Natural killer cell (primary cell): ENCODE data around the gene SETD3. TPM values are rescaled to one million over a fixed set of nuclear protein-coding genes. Genes with fewer than 3 reads are reported as not detected.

Experiments used
- ATAC-seq, 3 donors: fragments of 150-1000 bp in 2 of 3; fragments of 200-7000 bp in 1 of 3; cut with Tn5 transposase; 1 replicate in 1 of 3; 2 replicates in 2 of 3; pipeline ENCODE4 v1.10.0; 2021; ENCODE audit warnings: mild to moderate bottlenecking in 2 of 3, moderate library complexity in 2 of 3
- DNase-seq, 2 donors: peaks; one replicate each; pipeline versions ENCODE4 v3.0.0 to v3.0.0-alpha.2; 2013 to 2021; ENCODE audit warnings: mixed read lengths in 1 of 2
- H3K27ac ChIP-seq: one replicate; pipeline ENCODE4 v1.5.1; 2013; ENCODE audit warnings: mild to moderate bottlenecking, low read length
- H3K27me3 ChIP-seq: one replicate; pipeline ENCODE4 v1.6.1; 2013; ENCODE audit warnings: low read length; ENCODE audit not compliant: control insufficient read depth, insufficient read depth
- H3K36me3 ChIP-seq: one replicate; pipeline ENCODE4 v1.6.1; 2013; ENCODE audit warnings: low read length; ENCODE audit not compliant: control insufficient read depth, insufficient read depth
- H3K4me1 ChIP-seq: one replicate; pipeline ENCODE4 v1.6.1; 2013; ENCODE audit warnings: low read length; ENCODE audit not compliant: control insufficient read depth, insufficient read depth
- H3K4me3 ChIP-seq: one replicate; pipeline ENCODE4 v1.5.1; 2013; ENCODE audit warnings: low read length
- H3K9me3 ChIP-seq: one replicate; pipeline ENCODE4 v1.6.1; 2013; ENCODE audit warnings: low read length; ENCODE audit not compliant: control insufficient read depth, insufficient read depth
- H3K27ac Mint-ChIP-seq, 2 donors: one replicate each; pipeline ENCODE4 v1.8.0; 2022; ENCODE audit warnings: mild to moderate bottlenecking in 2 of 2, mixed read lengths in 2 of 2, moderate library complexity in 1 of 2
- H3K27me3 Mint-ChIP-seq, 2 donors: one replicate each; pipeline ENCODE4 v1.8.0; 2022; ENCODE audit warnings: low read depth in 2 of 2, mixed read lengths in 2 of 2
- H3K36me3 Mint-ChIP-seq: one replicate; pipeline ENCODE4 v1.8.0; 2022; ENCODE audit warnings: mixed read lengths
- H3K4me1 Mint-ChIP-seq, 2 donors: one replicate each; pipeline ENCODE4 v1.8.0; 2022; ENCODE audit warnings: mixed read lengths in 2 of 2
- H3K4me3 Mint-ChIP-seq: one replicate; pipeline ENCODE4 v1.8.0; 2022; ENCODE audit warnings: mild to moderate bottlenecking, moderate library complexity, mixed read lengths
- H3K9me3 Mint-ChIP-seq, 2 donors: one replicate each; pipeline ENCODE4 v1.8.0; 2022; ENCODE audit warnings: mixed read lengths in 2 of 2
- whole genome bisulfite sequencing: methylation state at CpG from one replicate; pipeline ENCODE4 v1.1.7; 2013; ENCODE audit warnings: missing lambda C conversion rate; ENCODE audit not compliant: insufficient coverage; 5-methylcytosine and 5-hydroxymethylcytosine counted together
- intact Hi-C: fragments of 100-400 bp; cut with micrococcal nuclease; formaldehyde crosslinking; loops from one replicate; pipeline ENCODE4 v1.14.2; 2022
- total RNA-seq, 4 donors: library from RNA; stranded (reverse); fragments of 120-200 nt in 1 of 4; gene quantifications; one replicate each; pipeline versions ENCODE4 v1.2.3 to v1.2.4, GENCODE V29; 2013 to 2022
- TF ChIP-seq, protein P1 (sequence below): fragments of 200-600 bp; IDR thresholded peaks from one replicate; pipeline ENCODE4 v1.8.0; 2022; ENCODE audit warnings: antibody characterized with exemption

SETD3 gene
- total RNA-seq, 3 donors from 2014 or later (not counting 1 experiment from before 2014, with no cell fraction given), result 111 to 160 (median 137) TPM

DNA sequence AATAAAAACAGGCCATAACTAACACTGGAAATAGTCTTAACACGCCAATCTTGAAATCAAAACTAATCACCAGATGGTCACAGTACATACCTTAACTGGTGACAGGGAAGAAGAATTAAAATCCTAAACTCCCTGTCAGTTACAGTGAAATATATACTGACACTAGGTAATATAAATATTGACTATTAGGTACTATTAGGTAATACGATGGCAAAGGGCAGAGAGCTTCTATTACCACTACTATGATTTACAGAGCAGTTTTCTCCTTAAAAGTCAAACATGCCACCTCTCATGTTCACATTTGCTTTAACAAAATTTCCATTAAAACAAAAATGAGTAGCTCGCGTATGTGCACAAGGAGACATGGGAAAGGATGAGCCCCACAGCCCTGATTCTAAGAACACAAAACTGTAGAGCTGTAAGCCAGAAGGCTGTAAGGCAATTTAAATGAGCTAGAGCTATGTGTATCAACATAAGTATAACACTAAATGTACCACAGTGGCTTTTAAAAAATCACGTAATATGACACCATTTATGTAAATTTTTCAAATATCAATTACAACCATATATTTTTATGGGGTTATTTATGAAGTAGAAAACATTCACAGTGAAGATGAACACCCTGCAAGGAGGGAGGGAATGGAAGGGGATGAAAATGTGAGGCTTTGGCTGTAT, 19.1 kb downstream of the SETD3 start:
- Mint-ChIP-seq H3K9me3 (no peaks in the 10 kb centered on the region), H3K27me3 (no peaks in the 10 kb centered on the region), H3K27ac (peak overlapping the region; percentile 67 to 91), H3K4me3 (peak overlapping the region; percentile 82), H3K36me3 (peaks cover 36% of the 10 kb centered on the region), H3K4me1 (peaks cover 47 to 58% of the 10 kb centered on the region in 2 donors)
- ATAC-seq (no peak), DNase-seq (no peak)
- Histone ChIP-seq H3K27ac (no peak overlapping the region), H3K9me3 (no peaks in the 10 kb centered on the region), H3K4me3 (no peak overlapping the region), H3K36me3 (peaks cover 69% of the 10 kb centered on the region), H3K27me3 (no peaks in the 10 kb centered on the region), H3K4me1 (peaks cover 19% of the 10 kb centered on the region)
- WGBS, result 93% methylated on average over 2 of the region's 5 CpGs
- intact Hi-C loops, result no loop called here
- TF ChIP-seq, protein P1, sequence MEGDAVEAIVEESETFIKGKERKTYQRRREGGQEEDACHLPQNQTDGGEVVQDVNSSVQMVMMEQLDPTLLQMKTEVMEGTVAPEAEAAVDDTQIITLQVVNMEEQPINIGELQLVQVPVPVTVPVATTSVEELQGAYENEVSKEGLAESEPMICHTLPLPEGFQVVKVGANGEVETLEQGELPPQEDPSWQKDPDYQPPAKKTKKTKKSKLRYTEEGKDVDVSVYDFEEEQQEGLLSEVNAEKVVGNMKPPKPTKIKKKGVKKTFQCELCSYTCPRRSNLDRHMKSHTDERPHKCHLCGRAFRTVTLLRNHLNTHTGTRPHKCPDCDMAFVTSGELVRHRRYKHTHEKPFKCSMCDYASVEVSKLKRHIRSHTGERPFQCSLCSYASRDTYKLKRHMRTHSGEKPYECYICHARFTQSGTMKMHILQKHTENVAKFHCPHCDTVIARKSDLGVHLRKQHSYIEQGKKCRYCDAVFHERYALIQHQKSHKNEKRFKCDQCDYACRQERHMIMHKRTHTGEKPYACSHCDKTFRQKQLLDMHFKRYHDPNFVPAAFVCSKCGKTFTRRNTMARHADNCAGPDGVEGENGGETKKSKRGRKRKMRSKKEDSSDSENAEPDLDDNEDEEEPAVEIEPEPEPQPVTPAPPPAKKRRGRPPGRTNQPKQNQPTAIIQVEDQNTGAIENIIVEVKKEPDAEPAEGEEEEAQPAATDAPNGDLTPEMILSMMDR, result no peak

DNA sequence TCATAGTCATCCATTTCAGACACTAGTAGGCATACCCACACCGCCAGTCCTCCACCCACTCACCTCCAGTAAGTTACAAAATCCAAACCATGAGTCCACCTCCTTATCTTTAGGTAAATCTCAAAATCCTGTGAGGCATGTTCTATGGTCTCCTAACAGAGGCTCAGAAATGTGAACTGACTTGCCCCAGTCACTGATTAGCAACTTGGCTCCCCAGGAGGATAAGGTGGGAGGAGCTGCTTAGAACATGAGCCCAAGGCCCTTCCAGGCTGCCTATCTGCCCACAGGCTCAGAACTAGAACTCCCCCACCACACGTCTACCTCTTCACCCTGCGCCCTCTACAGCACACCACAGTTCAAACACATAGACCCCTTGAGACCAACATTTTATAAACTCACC, 19.9 kb downstream of the SETD3 start:
- peaks cover 37% of the 10 kb centered on the region for H3K36me3 Mint-ChIP-seq
- TF ChIP-seq, protein P1, result no peak
- intact Hi-C loops, result no loop called here
- no peak for DNase-seq
- no peaks in the 10 kb centered on the region for H3K9me3 Mint-ChIP-seq
- H3K27me3 ChIP-seq, result no peaks in the 10 kb centered on the region
- WGBS, result 90% methylated on average over 3 of the region's 3 CpGs
- H3K27me3 Mint-ChIP-seq, result no peaks in the 10 kb centered on the region
- ATAC-seq, result peak in 1 of 3 donors; percentile 32
- H3K27ac Mint-ChIP-seq, result peak overlapping the region; percentile 48 to 91
- H3K9me3 ChIP-seq, result no peaks in the 10 kb centered on the region
- peak overlapping the region; percentile 2 for H3K4me3 Mint-ChIP-seq
- H3K4me1 Mint-ChIP-seq, result peaks cover 43 to 54% of the 10 kb centered on the region in 2 donors
- H3K27ac ChIP-seq, result no peak overlapping the region
- peaks cover 74% of the 10 kb centered on the region for H3K36me3 ChIP-seq
- H3K4me3 ChIP-seq, result no peak overlapping the region
- peaks cover 15% of the 10 kb centered on the region for H3K4me1 ChIP-seq

DNA sequence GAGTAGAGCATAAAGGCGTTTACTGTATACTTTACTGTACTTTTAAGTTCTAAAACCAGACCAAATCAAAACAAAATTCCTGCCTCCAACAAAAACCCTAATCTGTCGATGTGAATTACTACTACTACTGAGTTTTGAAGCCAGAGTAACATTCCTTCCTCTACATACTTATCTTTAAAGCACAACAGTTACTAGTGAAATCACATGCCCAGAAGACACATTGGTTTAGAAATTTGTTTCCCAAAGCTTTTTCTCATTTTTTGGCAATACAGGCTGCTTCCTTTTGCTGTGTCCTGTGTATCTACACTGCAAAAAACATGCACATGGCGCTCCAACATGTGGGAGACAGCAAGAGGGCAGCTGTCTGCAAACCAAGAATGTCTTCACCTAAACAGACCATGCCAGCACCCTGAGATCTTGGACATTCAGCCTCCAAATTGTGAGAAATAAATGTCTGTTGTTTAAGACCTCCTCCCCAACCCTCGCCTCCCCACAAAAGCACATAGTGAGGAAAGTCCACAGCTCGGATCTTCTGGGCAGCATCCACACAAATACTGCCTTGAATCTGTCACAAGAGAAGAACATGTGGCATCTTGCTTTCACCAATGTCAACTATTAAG, 21.1 kb downstream of the SETD3 start:
- DNase-seq (no peak), ATAC-seq (no peak)
- Mint-ChIP-seq H3K4me1 (peaks cover 45 to 50% of the 10 kb centered on the region in 2 donors), H3K36me3 (peaks cover 37% of the 10 kb centered on the region), H3K27ac (peak overlapping the region; percentile 33 to 91), H3K27me3 (no peaks in the 10 kb centered on the region), H3K9me3 (no peaks in the 10 kb centered on the region), H3K4me3 (no peak overlapping the region)
- intact Hi-C loops, result no loop called here
- no peak overlapping the region for H3K4me3 ChIP-seq
- no peaks in the 10 kb centered on the region for H3K9me3 ChIP-seq
- H3K36me3 ChIP-seq, result peaks cover 75% of the 10 kb centered on the region
- H3K27ac ChIP-seq, result no peak overlapping the region
- no peaks in the 10 kb centered on the region for H3K27me3 ChIP-seq
- peaks cover 7% of the 10 kb centered on the region for H3K4me1 ChIP-seq
- WGBS, result 97% methylated on average over 5 of the region's 5 CpGs
- TF ChIP-seq, protein P1, result no peak
